ENCODE measurements around the gene NEUROG3.

DNA sequence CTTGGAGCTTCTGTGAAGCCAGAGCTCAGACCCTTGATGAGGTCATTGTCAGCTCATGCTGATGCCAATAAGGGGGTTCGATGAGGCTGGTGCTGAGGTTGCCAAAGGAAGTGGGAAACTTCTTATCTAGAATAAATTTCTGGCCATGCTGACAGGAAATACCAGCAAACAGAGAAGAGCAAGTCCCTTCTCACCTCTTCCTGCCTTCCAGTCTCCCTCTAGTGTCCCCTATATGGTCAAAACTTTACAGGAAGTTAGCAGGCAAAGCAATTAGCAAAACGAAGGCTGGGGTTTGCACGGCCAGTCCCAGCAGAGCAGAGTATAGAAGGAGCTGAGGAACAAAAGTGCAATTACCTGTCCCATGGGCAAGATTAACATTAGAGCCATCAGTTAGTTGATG is 15.1 kb upstream of the NEUROG3 start:
- TF ChIP-seq, protein P1, sequence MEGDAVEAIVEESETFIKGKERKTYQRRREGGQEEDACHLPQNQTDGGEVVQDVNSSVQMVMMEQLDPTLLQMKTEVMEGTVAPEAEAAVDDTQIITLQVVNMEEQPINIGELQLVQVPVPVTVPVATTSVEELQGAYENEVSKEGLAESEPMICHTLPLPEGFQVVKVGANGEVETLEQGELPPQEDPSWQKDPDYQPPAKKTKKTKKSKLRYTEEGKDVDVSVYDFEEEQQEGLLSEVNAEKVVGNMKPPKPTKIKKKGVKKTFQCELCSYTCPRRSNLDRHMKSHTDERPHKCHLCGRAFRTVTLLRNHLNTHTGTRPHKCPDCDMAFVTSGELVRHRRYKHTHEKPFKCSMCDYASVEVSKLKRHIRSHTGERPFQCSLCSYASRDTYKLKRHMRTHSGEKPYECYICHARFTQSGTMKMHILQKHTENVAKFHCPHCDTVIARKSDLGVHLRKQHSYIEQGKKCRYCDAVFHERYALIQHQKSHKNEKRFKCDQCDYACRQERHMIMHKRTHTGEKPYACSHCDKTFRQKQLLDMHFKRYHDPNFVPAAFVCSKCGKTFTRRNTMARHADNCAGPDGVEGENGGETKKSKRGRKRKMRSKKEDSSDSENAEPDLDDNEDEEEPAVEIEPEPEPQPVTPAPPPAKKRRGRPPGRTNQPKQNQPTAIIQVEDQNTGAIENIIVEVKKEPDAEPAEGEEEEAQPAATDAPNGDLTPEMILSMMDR (IDR thresholded peaks at IDR 0.05) = no peak
- TF ChIP-seq POLR2A (IDR thresholded peaks at IDR 0.05) = no peak

Data from testis (tissue), 2 donors.